GM10266 (cell line): ENCODE results near the gene FAM20A.

ENCODE experiments used
- DNase-seq: peaks from one replicate; pipeline ENCODE4 v3.0.0; 2012; ENCODE audit errors: extremely low spot score
- TF ChIP-seq, protein P1 (sequence below): IDR thresholded peaks from 2 replicates; pipeline ENCODE4 v1.5.1; 2012; ENCODE audit warnings: mild to moderate bottlenecking, low read depth; ENCODE audit not compliant: control insufficient read depth, insufficient read depth; ENCODE audit errors: missing control alignments

Gene FAM20A

DNA sequence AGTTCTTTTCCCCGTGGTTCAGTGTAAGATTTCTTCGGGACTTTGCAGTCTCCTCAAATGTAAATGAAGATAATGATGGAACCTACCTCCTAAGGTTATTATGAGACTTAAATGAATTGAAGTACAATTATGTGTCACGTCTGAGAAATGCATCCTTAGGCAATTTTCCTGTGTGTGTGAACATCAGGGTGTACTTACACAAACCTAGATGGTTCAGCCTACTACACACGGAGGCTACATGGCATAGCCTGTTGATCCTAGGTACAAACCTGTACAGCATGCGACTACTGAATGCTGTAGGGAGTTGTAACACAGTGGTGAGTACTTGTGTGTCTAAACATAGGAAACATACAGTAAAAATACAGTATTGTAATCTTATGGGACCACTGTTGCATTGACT, 1.1 kb upstream of the FAM20A start:
- DNase-seq: no peak
- TF ChIP-seq, protein P1, sequence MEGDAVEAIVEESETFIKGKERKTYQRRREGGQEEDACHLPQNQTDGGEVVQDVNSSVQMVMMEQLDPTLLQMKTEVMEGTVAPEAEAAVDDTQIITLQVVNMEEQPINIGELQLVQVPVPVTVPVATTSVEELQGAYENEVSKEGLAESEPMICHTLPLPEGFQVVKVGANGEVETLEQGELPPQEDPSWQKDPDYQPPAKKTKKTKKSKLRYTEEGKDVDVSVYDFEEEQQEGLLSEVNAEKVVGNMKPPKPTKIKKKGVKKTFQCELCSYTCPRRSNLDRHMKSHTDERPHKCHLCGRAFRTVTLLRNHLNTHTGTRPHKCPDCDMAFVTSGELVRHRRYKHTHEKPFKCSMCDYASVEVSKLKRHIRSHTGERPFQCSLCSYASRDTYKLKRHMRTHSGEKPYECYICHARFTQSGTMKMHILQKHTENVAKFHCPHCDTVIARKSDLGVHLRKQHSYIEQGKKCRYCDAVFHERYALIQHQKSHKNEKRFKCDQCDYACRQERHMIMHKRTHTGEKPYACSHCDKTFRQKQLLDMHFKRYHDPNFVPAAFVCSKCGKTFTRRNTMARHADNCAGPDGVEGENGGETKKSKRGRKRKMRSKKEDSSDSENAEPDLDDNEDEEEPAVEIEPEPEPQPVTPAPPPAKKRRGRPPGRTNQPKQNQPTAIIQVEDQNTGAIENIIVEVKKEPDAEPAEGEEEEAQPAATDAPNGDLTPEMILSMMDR: no peak

DNA sequence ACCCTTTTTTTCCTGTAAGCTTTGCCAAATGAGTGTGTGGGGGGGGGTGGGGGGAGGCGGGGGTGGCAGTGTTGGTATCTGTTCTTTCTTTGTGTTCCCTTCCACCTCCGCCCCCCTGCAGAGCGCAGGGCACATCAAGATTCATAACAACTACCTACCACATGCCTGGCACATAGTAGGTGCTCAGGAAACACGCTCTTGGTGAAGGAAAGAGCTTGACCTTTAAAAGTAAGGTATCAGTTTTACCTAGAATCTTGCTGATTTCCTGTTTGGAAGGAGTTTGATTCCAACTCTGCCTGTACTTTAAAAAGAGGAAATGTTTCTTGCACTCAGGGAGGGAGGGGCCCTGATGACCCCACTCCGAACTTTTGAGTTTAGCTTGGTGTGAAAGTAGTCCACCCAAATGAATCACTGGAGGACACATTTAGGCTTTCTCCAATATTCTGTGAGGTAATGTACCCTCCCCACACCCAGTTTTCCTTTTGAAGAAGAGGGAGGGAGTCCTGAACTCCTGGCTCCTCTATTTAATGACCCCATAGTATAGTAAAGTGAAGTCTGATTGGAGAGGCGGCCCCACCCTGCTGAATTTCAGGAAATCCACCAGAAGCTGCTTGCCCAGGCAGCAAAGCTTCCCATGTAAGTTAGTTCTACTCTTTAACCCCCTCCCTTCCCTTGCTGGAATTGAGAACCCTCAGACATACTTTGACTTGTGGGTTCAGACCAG, 560 bp upstream of the FAM20A start:
- DNase-seq: no peak
- TF ChIP-seq, protein P1: no peak

DNA sequence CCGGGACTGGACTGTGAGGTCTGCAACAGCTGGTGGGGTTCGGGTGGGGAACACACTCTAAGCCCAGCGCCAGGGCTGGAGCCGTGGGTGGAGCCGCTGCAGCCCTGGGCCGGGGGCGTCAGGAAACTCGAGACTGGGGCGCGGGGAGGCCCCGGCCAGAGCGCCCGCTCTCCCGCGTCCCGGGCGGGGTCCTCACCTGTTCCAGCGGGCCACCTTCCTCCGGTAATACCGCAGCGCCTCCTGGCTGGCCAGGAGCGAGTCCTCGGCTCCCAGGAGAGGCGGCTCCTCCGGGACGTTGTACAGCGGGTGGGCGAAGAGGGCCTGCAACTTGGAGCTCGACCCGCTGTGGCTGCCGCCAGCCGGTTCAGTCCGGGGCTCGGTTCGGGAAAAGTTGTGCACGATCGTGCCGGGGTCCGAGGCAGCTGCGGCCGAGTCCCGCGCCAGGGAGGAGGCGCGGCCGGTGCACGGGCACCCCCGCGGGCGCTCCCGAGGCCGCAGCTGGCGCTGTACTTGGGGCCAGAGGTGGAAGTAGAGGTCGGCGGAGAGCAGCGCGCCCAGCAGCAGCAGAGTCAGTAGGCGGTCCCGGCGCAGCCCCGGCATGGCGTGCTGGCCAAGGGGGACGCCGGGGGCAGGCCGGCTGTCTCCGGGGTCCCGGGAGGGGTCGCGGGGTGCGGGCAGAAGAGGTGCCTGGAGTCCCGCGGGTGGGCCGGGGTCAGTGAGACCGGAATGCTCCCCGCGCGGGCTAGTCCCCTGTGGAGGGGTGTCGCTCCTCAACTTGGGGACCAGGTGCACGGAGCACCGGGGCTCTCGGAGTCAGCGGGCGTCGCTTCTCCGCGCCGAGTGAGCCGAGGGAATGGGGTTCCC, 868 bp downstream of the FAM20A start:
- TF ChIP-seq, protein P1: no peak
- peak; percentile 41 for DNase-seq

DNA sequence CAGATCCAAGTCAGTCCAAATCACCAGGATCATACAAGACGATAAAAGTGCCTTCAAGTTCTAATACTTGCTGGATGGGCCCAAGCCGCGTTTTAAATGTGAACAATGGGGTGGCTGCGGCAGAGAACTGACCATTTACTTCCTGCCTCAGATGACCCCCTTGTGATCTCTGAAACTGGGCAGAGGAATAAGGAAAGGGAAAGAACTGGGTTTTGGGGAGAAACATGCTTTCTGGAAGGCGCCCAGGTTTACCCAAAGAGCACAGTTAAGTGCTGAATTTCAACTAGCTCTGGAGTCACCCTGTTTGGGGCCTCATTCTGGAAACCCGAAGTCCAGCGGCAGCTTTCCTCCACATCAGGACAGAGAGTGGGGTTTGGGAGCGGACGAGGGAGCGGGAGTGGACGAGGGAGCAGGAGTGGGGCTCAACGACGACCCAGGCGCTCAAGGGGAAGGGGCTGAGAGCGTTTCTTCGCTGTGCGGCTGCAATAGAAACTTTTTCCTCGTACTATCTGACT, 1.6 kb downstream of the FAM20A start:
- TF ChIP-seq, protein P1: no peak
- DNase-seq: no peak

DNA sequence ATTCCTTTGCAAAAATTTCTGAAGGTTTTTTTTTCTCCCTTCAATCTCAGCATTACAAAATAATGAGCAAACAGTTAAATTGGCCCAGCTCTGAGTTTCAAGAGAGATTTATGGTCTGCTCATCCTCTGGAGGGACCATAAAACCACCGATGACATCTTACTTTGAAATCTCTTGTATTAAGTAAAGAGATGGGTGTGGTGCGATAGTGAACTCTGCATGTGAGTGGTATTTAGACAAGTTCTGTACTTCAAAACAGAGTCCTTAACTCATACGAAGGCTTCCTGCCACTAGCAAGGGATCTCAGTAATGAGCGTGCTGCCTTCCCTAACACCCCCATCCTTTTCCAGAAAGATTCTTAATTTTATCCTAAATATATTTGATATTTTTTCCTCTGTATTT, 2.1 kb downstream of the FAM20A start:
- TF ChIP-seq, protein P1: no peak
- DNase-seq: no peak

DNA sequence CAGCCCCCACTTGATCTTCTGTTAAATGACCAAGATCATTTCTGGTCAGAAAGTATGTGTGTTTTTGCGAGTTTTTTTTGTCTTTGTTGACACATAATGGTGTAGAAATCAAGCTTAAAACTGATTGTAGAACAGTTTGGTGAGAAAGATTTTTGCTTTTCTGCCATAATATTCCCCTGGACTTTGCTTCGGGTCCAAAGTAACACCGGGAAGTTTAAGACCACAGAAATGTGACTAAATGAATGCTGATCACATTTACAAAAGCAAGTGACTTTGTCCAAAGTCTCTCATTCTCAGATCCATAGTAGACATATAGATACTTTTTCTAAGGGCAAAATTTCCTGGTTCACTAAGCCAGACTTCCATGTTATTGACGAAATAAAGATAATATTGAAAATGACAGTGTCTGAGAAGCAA, 2.6 kb downstream of the FAM20A start:
- DNase-seq: no peak
- TF ChIP-seq, protein P1: no peak
